Mucosa of rectum (tissue), 2 donors: ENCODE results near the gene ELP1.

ENCODE experiments used
- H3K27ac ChIP-seq, 2 donors: one replicate each; pipeline ENCODE4 v1.7.0; 2013; ENCODE audit warnings: inconsistent platforms in 2 of 2, low read depth in 2 of 2, low read length in 2 of 2
- H3K27me3 ChIP-seq, 2 donors: one replicate each; pipeline ENCODE4 v1.7.0; 2013; ENCODE audit warnings: low read length in 2 of 2; ENCODE audit not compliant: control insufficient read depth in 2 of 2, insufficient read depth in 2 of 2
- H3K36me3 ChIP-seq, 2 donors: one replicate each; pipeline ENCODE4 v1.7.0; 2013; ENCODE audit warnings: low read length in 2 of 2; ENCODE audit not compliant: control insufficient read depth in 2 of 2, insufficient read depth in 2 of 2
- H3K4me1 ChIP-seq, 2 donors: one replicate each; pipeline ENCODE4 v1.7.0; 2013; ENCODE audit warnings: low read length in 2 of 2, mild to moderate bottlenecking in 1 of 2; ENCODE audit not compliant: control insufficient read depth in 2 of 2, insufficient read depth in 2 of 2
- H3K4me3 ChIP-seq, 2 donors: one replicate each; pipeline ENCODE4 v1.7.0; 2013; ENCODE audit warnings: low read length in 2 of 2
- H3K9ac ChIP-seq, 2 donors: one replicate each; pipeline ENCODE4 v1.7.0; 2013; ENCODE audit warnings: low read length in 2 of 2, low read depth in 1 of 2, mild to moderate bottlenecking in 1 of 2
- H3K9me3 ChIP-seq, 2 donors: one replicate each; pipeline ENCODE4 v1.7.0; 2013; ENCODE audit warnings: low read length in 2 of 2; ENCODE audit not compliant: control insufficient read depth in 2 of 2
- donor health status: healthy.
- donor health status: Normal muscosa, but diverticular disease.

The ELP1 gene

GRCh38 chr9:108884701-108885100 lies 49.2 kb downstream of the ELP1 start:
- Histone ChIP-seq H3K4me3 (no peak overlapping the region), H3K27ac (no peak overlapping the region), H3K9ac (no peak overlapping the region), H3K9me3 (no peaks in the 10 kb centered on the region), H3K36me3 (peaks cover 32 to 37% of the 10 kb centered on the region in 2 donors), H3K27me3 (no peaks in the 10 kb centered on the region), H3K4me1 (peaks cover 0 to 2% of the 10 kb centered on the region in 2 donors)

- Histone ChIP-seq H3K4me1 (peaks cover 0 to 2% of the 10 kb centered on the region in 2 donors), H3K36me3 (peaks cover 37 to 39% of the 10 kb centered on the region in 2 donors), H3K27ac (no peak overlapping the region), H3K9me3 (no peaks in the 10 kb centered on the region), H3K9ac (no peak overlapping the region), H3K4me3 (no peak overlapping the region), H3K27me3 (no peaks in the 10 kb centered on the region)
These were observed 50.8 kb downstream of the ELP1 start for GRCh38 chr9:108883085-108883484.

GRCh38 chr9:108882052-108882888 lies 51.7 kb downstream of the ELP1 start:
- Histone ChIP-seq H3K9me3 (no peaks in the 10 kb centered on the region), H3K27ac (no peak overlapping the region), H3K36me3 (peaks cover 39 to 40% of the 10 kb centered on the region in 2 donors)

GRCh38 chr9:108880738-108881316 lies 53.1 kb downstream of the ELP1 start:
- Histone ChIP-seq H3K36me3 (peaks cover 46% of the 10 kb centered on the region in 2 donors), H3K27me3 (no peaks in the 10 kb centered on the region), H3K27ac (no peak overlapping the region), H3K9me3 (no peaks in the 10 kb centered on the region), H3K9ac (no peak overlapping the region), H3K4me1 (no peaks in the 10 kb centered on the region), H3K4me3 (no peak overlapping the region)

More at GRCh38 chr9:108882052-108882888, 51.7 kb downstream of the ELP1 start:
- no peak overlapping the region for H3K9ac ChIP-seq
- H3K4me1 ChIP-seq: peaks cover 0 to 2% of the 10 kb centered on the region in 2 donors
- H3K27me3 ChIP-seq: no peaks in the 10 kb centered on the region
- H3K4me3 ChIP-seq: no peak overlapping the region

GRCh38 chr9:108877524-108877923 lies 56.4 kb downstream of the ELP1 start:
- peaks cover 58 to 71% of the 10 kb centered on the region in 2 donors for H3K36me3 ChIP-seq
- no peaks in the 10 kb centered on the region for H3K4me1 ChIP-seq

GRCh38 chr9:108876425-108876824 lies 57.5 kb downstream of the ELP1 start:
- Histone ChIP-seq H3K36me3 (peaks cover 59 to 74% of the 10 kb centered on the region in 2 donors), H3K9me3 (no peaks in the 10 kb centered on the region)

More at GRCh38 chr9:108877524-108877923, 56.4 kb downstream of the ELP1 start:
- H3K27ac ChIP-seq: no peak overlapping the region
- H3K9me3 ChIP-seq: no peaks in the 10 kb centered on the region
- H3K9ac ChIP-seq: no peak overlapping the region
- H3K4me3 ChIP-seq: no peak overlapping the region
- no peaks in the 10 kb centered on the region for H3K27me3 ChIP-seq

GRCh38 chr9:108874058-108874788 lies 59.7 kb downstream of the ELP1 start:
- Histone ChIP-seq H3K4me1 (no peaks in the 10 kb centered on the region), H3K4me3 (no peak overlapping the region), H3K9ac (no peak overlapping the region), H3K27ac (no peak overlapping the region), H3K27me3 (no peaks in the 10 kb centered on the region), H3K36me3 (peaks cover 49 to 61% of the 10 kb centered on the region in 2 donors), H3K9me3 (no peaks in the 10 kb centered on the region)

More at GRCh38 chr9:108876425-108876824, 57.5 kb downstream of the ELP1 start:
- no peaks in the 10 kb centered on the region for H3K4me1 ChIP-seq
- no peak overlapping the region for H3K4me3 ChIP-seq
- H3K27ac ChIP-seq: no peak overlapping the region
- H3K9ac ChIP-seq: no peak overlapping the region
- H3K27me3 ChIP-seq: no peaks in the 10 kb centered on the region

GRCh38 chr9:108869092-108869725 lies 64.7 kb downstream of the ELP1 start:
- Histone ChIP-seq H3K27ac (no peak overlapping the region), H3K27me3 (no peaks in the 10 kb centered on the region), H3K36me3 (peaks cover 21 to 26% of the 10 kb centered on the region in 2 donors), H3K4me1 (peaks cover 0 to 2% of the 10 kb centered on the region in 2 donors), H3K4me3 (no peak overlapping the region), H3K9me3 (no peaks in the 10 kb centered on the region), H3K9ac (no peak overlapping the region)

- Histone ChIP-seq H3K27me3 (no peaks in the 10 kb centered on the region), H3K9ac (no peak overlapping the region), H3K36me3 (peaks cover 11 to 14% of the 10 kb centered on the region in 2 donors), H3K4me1 (peaks cover 0 to 2% of the 10 kb centered on the region in 2 donors), H3K4me3 (no peak overlapping the region), H3K9me3 (no peaks in the 10 kb centered on the region), H3K27ac (no peak overlapping the region)
These were observed 66.1 kb downstream of the ELP1 start for GRCh38 chr9:108867829-108868228.
